ENCODE data around the gene CENPU.

DNA sequence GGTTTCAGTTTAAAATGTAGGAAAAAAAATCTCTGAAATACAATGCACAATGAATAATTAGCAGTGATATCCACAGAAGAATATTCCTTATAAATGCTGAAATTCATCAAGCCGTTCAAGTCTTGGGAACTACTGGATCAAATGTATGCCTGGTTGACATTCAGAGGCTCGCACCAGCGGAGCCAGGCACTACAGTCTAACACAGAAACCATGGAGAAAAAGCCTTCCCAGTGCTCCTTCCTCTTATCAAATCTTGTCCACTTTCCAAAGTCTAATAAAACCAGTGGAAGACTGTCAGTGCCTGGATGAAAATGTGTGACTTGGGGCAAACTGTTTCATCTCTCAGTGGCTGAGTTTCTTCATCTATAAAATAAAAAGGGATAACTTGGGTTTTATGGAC lies 35.9 kb downstream of the CENPU start:
- TF ChIP-seq CTCF (IDR thresholded peaks at IDR 0.05 in 8 of 11, conservative IDR thresholded peaks at IDR 0.05 in 3 of 11), result no peak
- no peak for TF ChIP-seq POLR2A (IDR thresholded peaks at IDR 0.05)
- TF ChIP-seq POLR2AphosphoS5 (IDR thresholded peaks at IDR 0.05), result no peak
